Measurements from ENCODE around the gene SNRNP40.

- no peak for TF ChIP-seq POLR2A (IDR thresholded peaks at IDR 0.05)
- no peak for TF ChIP-seq CTCF (IDR thresholded peaks at IDR 0.05)
- no peak for TF ChIP-seq EP300 (IDR thresholded peaks at IDR 0.05; ENCODE audit: low read depth)
These were observed 974 bp upstream of the SNRNP40 start for GRCh38 chr1:31297277-31298247.
